SH-SY5Y (cell line): ENCODE data around the gene TMEM33.

Experiments
- GATA2 ChIP-seq: IDR thresholded peaks from 2 replicates; pipeline ENCODE4 v1.6.1; 2011; ENCODE audit warnings: mild to moderate bottlenecking, low read depth, low read length
- GATA3 ChIP-seq: IDR thresholded peaks from 2 replicates; pipeline ENCODE4 v1.6.1; 2011; ENCODE audit warnings: low read depth, mild to moderate bottlenecking, low read length, moderate library complexity

The TMEM33 gene, protein sequence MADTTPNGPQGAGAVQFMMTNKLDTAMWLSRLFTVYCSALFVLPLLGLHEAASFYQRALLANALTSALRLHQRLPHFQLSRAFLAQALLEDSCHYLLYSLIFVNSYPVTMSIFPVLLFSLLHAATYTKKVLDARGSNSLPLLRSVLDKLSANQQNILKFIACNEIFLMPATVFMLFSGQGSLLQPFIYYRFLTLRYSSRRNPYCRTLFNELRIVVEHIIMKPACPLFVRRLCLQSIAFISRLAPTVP

DNA sequence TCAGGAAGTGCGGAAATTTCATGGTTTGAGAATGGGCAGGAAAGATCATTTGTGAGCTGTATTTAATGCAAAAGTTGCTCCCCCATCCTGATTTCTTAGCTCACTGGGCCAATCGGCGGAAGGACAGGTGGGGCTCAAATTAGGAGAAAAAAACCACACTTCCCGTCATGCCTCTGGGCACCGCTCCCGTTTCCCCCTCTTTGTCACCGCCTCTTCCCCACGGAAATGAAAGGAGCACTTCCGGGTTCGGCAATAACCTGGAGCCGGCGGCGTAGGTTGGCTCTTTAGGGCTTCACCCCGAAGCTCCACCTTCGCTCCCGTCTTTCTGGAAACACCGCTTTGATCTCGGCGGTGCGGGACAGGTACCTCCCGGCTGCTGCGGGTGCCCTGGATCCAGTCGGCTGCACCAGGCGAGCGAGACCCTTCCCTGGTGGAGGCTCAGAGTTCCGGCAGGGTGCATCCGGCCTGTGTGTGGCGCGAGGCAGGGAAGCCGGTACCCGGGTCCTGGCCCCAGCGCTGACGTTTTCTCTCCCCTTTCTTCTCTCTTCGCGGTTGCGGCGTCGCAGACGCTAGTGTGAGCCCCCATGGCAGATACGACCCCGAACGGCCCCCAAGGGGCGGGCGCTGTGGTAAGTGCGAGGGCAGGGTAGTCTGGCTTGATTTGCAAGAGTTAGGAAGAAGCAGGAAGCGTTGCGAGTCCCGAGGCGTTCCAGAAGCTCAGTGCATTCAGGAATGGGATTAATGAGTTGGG is at the start of gene TMEM33:
TMEM33 (plus strand) TSS at position 529 of the 751 bp plus-strand sequence; CDS start at position 585, 56 bp downstream.
- TF ChIP-seq GATA3 (no peak), GATA2 (no peak)

DNA sequence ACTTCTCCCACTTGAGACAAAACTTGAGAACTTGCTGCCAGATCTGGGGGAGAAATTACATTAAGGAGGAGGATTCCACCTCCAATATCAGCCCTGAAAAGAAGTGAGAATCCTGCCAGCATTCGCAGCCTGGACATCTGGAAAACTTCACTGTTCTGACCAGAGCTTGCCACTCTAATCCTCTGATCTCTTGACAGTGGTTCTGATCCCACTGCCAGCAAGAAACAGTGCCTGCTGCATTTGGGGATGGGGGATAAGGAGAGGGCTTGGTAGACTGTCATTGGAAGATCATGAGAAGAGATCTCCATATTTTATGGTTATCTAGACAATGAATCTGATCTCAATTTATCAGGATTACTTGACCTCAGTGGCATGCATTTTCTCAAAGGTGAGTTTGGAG is 49.8 kb upstream of the TMEM33 start:
- peak; percentile 97 for TF ChIP-seq GATA2
- peak; percentile 95 for TF ChIP-seq GATA3

DNA sequence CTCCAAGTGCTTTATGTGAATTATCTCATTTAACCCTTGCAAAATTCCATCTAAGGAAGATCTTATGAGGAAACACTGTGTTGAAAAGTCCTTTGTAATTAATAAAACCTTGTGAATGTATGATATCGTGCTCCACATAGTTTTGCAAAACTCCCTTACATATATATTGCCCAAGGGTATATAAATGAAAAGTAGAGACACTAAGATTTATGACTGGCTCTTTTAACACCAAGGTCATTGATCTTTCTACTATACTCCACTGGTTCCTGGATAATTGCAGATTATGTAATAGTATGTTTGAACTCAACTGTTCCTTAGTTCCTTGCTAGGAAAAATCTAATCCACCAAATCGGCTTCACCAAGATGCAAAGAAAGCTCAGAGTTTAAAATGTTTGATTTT is 48.0 kb upstream of the TMEM33 start:
- TF ChIP-seq GATA2 (no peak), GATA3 (no peak)

DNA sequence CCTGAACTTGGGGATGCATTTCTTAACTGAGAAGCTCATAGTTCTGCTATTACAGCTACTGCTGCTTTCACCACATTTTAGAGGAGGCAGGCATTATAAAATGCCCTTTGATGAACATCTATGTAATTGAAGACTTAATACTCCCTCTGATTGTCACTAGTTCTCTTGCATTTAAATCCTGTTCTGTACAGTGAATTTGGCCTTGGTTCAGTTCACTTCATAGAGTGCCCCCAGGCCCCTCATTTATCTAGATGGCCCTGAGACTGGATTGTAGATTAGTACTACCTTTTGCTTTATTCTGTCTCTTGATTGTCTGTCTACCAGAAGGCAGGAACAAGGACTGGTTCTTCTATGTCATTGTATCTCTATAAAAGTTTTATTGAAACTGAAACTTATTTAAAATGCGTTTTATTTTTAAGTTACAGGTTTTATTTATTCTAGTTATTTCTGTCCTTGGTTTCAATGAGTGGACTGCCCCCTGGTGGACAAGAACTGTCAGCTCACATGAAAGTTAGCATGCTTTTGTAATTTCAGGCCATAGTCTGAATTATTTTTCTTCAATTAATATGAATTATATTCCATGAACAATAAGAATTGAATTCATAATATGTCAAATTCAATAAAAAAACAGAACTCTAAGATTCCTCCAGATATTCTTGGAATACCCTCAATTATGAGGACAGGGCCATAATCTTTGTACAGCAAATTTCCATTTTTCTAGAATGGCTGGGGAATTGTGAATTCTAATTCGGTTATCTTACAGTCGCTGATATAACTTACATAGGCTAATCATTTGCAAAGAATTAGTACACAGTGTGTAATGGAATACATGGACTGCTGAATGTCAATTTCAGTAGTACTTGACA is 47.2 kb upstream of the TMEM33 start:
- TF ChIP-seq GATA2 (peak; percentile 77), GATA3 (peak; percentile 74; the same call in 1 of the 2 replicates)

DNA sequence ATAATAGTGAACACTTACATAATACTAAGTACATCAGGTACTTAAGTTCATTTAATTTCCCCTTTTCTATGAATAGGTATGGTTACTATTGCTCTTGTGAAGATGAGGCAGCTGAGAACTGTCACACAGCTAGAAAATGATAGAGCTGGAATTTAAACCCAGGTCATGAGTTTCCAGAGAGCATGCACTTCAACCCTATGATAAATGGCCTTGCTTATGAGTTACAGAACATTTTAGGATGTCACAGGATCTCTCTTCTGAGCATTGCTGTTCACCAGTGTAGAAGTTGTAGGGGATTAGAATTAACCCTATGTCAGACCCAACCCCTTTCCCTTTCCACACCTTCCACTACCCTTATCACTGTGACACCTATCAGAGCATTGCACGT is 46.5 kb upstream of the TMEM33 start:
- TF ChIP-seq GATA3 (no peak), GATA2 (no peak)

DNA sequence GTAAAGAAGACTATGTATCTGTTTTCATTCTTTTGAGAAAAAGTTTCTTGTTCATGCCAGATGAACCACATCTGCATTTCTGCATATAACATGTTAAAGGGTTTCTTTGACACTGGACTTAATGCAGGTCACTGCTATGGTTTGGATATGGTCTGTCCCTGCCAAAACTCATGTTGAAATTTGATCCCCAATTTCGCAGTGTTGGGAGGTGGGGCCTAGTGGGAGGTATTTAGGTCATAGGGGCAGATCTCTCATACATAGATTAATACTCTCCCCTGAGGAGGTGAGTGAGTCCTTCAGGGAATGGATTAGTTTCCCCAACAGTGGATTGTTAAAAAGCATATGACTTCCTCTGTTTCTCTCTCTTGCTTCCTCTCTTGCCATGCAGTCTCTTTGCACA is 45.9 kb upstream of the TMEM33 start:
- TF ChIP-seq GATA3 (no peak), GATA2 (no peak)

DNA sequence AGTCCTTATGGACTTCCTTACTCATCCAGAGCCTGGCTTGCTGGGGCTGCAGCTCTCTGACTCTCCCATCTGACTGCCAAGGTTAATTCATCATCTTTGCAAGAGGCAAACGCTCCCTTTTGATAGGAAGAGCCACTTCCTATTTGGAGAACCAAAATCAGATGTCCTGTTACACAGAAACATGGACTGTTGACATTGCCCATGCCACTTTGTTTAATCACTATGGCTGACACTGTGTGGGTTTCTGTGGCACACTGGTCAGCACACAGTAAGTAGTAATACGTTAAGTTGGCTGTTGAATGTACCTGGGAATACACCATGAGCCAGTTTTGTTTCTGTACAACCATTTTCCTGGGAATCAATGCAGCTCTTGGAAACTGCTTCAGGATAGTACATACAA is 45.1 kb upstream of the TMEM33 start:
- TF ChIP-seq GATA3 (no peak), GATA2 (no peak)

DNA sequence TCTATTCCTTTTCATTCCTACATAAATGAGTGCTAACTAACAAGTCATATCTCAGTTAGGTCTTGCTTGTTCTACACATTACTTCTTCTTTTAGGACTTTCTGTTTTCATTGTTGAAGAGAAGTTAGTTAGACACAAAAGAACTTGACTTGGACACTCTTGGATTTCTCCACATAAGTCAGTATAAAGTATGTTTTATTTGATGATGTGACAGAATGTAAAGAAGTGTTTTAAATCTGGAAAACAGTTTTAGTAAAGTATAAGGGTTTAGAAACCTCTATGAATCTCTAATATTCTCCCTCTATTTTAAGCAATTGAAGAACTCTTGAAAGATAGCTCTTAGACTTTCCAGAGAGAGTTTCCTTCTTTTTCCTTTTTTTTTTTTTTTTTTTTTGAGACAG is 38.6 kb upstream of the TMEM33 start:
- TF ChIP-seq GATA3 = no peak
- TF ChIP-seq GATA2 = no peak

DNA sequence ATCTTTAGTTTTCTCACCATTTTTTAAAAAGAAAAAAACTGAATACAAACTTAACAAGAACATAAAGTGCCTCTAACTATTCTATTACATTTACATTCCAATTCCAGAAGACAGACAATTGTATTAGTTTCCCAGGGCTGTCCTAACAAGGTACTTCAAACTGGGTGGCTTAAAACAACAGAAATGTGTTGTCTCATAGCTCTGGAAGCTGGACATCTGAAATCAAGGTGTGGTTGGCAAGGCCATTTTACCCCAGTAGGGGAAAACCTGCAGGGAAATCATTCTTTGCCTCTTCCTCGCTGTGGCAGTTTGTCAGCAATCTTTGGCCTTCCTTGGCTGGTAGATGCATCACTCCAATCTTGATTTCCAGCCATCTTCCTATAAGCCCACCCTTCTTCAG is 37.5 kb upstream of the TMEM33 start:
- TF ChIP-seq GATA2 (no peak), GATA3 (no peak)

DNA sequence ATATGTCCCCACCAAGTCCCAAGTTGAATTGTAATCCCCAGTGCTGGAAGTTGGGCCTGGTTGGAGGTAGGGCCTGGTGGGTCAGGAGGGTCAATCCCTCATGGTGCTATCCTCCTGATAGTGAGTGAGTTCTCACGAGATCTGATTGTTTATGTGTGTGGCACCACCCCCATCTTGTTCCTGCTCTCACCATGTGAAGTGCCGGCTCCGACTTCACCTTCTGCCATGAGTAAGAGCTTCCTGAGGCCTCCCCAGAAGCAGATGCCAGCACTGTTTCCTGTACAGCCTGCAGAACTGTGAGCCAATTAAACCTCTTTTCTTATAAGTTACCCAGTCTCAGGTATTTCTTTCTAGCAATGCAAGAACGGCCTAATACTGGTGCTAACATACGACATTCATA is 22.7 kb upstream of the TMEM33 start:
- TF ChIP-seq GATA3 (no peak), GATA2 (no peak)

DNA sequence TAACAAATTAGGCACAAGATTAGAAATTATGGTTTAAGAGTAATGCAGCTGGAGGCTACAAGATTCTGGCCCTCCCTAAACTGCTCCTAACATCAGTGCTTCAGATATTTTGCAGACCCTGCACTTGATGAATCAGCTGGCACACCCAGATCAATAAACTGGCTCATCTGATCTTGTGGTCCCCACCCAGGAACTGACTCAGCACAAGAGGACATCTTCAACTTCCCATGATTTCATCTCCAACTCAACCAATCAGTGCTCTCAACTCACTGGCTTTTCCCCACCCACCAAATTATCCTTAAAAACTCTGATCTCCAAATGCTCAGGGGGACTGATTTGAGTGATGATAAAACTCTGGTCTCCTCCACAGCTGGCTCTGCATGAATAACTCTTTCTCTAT is 21.7 kb upstream of the TMEM33 start:
- no peak for TF ChIP-seq GATA3
- no peak for TF ChIP-seq GATA2

DNA sequence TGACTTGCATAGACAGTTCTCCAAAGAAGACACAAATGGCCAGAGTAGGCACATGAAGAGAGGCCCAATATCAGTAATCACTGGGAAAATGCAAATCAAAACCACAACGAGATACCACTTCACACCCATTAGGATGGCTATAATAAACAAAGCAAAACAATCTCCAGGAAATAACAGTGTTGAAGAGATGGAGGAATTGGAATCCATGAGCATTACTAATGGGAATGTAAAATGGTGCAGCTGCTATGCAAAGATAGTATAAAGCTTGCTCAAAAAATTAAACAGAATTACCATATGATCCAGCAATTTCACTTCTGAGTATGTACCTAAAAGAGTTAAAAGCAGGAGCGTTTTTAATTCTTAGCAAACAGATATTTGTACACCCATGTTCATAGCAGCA is 17.0 kb upstream of the TMEM33 start:
- TF ChIP-seq GATA2 (no peak), GATA3 (no peak)

DNA sequence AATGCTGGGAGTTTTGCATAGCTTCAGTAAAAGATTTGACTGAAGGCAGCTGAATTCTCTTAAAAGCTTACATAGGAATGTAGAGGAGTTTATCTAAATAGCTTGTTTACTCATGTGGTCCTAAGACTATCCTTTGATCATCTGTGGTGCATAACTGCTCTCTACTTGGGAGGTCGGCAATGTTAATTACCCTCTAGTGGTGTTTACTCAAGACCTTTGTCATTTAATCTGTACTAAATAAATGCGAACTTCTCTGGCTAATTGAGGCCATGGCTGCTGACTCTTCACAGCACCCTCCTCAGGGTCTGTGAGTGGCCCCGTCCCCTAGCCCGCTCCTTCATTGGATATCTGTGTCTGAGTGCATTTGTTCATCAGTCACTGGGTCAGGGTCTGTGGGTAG is 13.8 kb upstream of the TMEM33 start:
- TF ChIP-seq GATA2 = no peak
- no peak for TF ChIP-seq GATA3

DNA sequence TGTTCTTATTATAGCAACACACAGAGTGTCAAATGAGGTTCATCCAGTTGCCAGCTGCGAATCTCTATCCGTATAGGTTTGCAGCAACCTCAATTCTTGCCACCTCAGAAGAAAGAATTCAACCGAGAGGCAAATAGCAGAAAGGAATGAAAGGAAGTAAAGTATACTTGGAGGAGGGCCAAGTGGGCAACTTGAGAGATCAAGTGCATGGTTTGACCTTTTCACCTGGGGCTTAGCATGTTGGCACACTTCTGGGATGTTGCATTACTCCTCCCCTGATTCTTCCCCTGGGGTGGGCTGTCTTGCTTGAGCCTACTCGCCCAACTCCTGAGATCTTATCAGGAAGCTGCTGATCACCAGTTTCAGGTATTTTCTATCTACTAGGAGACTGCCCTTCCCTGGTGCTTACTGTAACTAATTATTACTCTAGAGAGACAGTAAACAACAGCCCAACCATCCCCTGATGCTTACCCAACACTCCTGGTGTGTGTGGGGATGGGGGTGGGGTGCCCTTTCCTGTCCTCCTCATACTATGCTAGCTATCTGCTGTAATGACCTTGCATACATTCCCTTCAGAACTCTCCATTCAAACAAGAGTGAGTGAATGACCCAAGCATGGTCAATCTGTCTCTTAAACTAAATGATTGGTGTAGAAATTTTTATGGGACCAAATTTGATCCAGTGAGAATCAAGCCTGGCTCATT is 7.3 kb upstream of the TMEM33 start:
- TF ChIP-seq GATA3 (no peak), GATA2 (no peak)
